ENCODE results near the gene GMPPB. TPM values are rescaled to one million over a fixed set of nuclear protein-coding genes. Genes with fewer than 3 reads are reported as not detected.

The GMPPB gene
- total and polyA plus RNA-seq, 2 of the 8 experiments (the other 6 are each of a cell fraction or from before 2014, with no cell fraction given) = 20.9 to 23.9 TPM

DNA sequence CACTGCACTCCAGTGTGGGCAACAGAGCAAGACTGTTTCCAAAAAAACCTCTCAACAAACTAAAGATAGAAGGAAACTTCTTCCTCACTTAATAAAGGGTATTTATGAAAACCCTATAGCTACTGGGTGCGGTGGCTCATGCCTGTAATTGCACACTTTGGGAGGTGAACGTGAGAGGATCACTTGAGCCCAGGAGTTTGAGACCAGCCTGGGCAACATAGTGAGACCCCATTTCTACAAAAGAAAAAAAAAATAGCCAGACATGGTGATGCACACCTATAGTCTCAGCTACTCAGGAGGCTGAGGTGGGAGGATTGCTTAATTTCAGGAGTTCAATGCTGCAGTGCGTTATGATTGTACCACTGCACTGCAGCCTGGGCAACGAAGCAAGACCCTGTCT is 40.2 kb upstream of the GMPPB start (continued):
- TF ChIP-seq, protein P1, sequence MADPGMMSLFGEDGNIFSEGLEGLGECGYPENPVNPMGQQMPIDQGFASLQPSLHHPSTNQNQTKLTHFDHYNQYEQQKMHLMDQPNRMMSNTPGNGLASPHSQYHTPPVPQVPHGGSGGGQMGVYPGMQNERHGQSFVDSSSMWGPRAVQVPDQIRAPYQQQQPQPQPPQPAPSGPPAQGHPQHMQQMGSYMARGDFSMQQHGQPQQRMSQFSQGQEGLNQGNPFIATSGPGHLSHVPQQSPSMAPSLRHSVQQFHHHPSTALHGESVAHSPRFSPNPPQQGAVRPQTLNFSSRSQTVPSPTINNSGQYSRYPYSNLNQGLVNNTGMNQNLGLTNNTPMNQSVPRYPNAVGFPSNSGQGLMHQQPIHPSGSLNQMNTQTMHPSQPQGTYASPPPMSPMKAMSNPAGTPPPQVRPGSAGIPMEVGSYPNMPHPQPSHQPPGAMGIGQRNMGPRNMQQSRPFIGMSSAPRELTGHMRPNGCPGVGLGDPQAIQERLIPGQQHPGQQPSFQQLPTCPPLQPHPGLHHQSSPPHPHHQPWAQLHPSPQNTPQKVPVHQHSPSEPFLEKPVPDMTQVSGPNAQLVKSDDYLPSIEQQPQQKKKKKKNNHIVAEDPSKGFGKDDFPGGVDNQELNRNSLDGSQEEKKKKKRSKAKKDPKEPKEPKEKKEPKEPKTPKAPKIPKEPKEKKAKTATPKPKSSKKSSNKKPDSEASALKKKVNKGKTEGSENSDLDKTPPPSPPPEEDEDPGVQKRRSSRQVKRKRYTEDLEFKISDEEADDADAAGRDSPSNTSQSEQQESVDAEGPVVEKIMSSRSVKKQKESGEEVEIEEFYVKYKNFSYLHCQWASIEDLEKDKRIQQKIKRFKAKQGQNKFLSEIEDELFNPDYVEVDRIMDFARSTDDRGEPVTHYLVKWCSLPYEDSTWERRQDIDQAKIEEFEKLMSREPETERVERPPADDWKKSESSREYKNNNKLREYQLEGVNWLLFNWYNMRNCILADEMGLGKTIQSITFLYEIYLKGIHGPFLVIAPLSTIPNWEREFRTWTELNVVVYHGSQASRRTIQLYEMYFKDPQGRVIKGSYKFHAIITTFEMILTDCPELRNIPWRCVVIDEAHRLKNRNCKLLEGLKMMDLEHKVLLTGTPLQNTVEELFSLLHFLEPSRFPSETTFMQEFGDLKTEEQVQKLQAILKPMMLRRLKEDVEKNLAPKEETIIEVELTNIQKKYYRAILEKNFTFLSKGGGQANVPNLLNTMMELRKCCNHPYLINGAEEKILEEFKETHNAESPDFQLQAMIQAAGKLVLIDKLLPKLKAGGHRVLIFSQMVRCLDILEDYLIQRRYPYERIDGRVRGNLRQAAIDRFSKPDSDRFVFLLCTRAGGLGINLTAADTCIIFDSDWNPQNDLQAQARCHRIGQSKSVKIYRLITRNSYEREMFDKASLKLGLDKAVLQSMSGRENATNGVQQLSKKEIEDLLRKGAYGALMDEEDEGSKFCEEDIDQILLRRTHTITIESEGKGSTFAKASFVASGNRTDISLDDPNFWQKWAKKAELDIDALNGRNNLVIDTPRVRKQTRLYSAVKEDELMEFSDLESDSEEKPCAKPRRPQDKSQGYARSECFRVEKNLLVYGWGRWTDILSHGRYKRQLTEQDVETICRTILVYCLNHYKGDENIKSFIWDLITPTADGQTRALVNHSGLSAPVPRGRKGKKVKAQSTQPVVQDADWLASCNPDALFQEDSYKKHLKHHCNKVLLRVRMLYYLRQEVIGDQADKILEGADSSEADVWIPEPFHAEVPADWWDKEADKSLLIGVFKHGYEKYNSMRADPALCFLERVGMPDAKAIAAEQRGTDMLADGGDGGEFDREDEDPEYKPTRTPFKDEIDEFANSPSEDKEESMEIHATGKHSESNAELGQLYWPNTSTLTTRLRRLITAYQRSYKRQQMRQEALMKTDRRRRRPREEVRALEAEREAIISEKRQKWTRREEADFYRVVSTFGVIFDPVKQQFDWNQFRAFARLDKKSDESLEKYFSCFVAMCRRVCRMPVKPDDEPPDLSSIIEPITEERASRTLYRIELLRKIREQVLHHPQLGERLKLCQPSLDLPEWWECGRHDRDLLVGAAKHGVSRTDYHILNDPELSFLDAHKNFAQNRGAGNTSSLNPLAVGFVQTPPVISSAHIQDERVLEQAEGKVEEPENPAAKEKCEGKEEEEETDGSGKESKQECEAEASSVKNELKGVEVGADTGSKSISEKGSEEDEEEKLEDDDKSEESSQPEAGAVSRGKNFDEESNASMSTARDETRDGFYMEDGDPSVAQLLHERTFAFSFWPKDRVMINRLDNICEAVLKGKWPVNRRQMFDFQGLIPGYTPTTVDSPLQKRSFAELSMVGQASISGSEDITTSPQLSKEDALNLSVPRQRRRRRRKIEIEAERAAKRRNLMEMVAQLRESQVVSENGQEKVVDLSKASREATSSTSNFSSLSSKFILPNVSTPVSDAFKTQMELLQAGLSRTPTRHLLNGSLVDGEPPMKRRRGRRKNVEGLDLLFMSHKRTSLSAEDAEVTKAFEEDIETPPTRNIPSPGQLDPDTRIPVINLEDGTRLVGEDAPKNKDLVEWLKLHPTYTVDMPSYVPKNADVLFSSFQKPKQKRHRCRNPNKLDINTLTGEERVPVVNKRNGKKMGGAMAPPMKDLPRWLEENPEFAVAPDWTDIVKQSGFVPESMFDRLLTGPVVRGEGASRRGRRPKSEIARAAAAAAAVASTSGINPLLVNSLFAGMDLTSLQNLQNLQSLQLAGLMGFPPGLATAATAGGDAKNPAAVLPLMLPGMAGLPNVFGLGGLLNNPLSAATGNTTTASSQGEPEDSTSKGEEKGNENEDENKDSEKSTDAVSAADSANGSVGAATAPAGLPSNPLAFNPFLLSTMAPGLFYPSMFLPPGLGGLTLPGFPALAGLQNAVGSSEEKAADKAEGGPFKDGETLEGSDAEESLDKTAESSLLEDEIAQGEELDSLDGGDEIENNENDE (IDR thresholded peaks at IDR 0.05; ENCODE audit: insufficient replicate concordance, low read length) = no peak
- TF ChIP-seq JUN (IDR thresholded peaks at IDR 0.05; ENCODE audit: low read depth, low read length) = no peak
- TF ChIP-seq PHF8 (conservative IDR thresholded peaks at IDR 0.05; ENCODE audit: low read depth, low read length) = no peak
- no peak for TF ChIP-seq GTF2F1 (IDR thresholded peaks at IDR 0.05; ENCODE audit: borderline replicate concordance, low read depth, low read length)
- no peak for TF ChIP-seq SUZ12 (IDR thresholded peaks at IDR 0.05; ENCODE audit: low read length)
- no peak for TF ChIP-seq TBP (IDR thresholded peaks at IDR 0.05; ENCODE audit: low read depth, low read length)
- no peak for TF ChIP-seq CHD2 (IDR thresholded peaks at IDR 0.05; ENCODE audit: low read length)
- TF ChIP-seq TEAD4 (IDR thresholded peaks at IDR 0.05; ENCODE audit: low read depth, low read length) = no peak
- TF ChIP-seq NANOG (IDR thresholded peaks at IDR 0.05; ENCODE audit: insufficient read depth, low read depth, low read length, poor library complexity, severe bottlenecking) = no peak

Measured in H1 (cell line).